BJ (cell line): Measurements from ENCODE around the gene TMEM92. TPM values are rescaled to one million over a fixed set of nuclear protein-coding genes. Genes with fewer than 3 reads are reported as not detected.

Experiments
- CTCF ChIA-PET: fragments of 350-600 bp; formaldehyde crosslinking; extraction: SDS; loops from one replicate; lab custom pipeline; 2021; ENCODE audit warnings: antibody characterized with exemption, inconsistent platforms; lab: Yijun Ruan, JAX
- POLR2A ChIA-PET: fragments of 300-600 bp; sonication (Branson Sonifier 250); formaldehyde crosslinking; extraction: SDS; loops from one replicate; lab custom pipeline; 2021; ENCODE audit warnings: antibody characterized with exemption; lab: Charles Lee
- DNase-seq: peaks from one replicate; pipeline ENCODE4 v3.0.0-alpha.2; 2011; ENCODE audit warnings: low read depth
- H3K27me3 ChIP-seq: 2 replicates; pipeline ENCODE4 v1.6.0; 2011; ENCODE audit warnings: low read length; ENCODE audit not compliant: control insufficient read depth, insufficient read depth
- H3K36me3 ChIP-seq: 2 replicates; pipeline ENCODE4 v1.5.1; 2011; ENCODE audit warnings: low read length; ENCODE audit not compliant: control insufficient read depth, insufficient read depth
- H3K4me3 ChIP-seq: 2 replicates; pipeline ENCODE4 v1.5.1; 2011; ENCODE audit warnings: low read depth, mild to moderate bottlenecking, control low read depth, low read length
- polyA plus RNA-seq: library from polyadenylated mRNA; depleted of rRNA; stranded (reverse); fragments of >200 nt; gene quantifications from 2 replicates; pipeline ENCODE4 v1.2.3, GENCODE V29; 2011
- TF ChIP-seq, protein P1 (sequence below): IDR thresholded peaks from 2 replicates; pipeline ENCODE4 v1.5.1; 2011; ENCODE audit warnings: low read depth, mild to moderate bottlenecking, control low read depth, inconsistent platforms, low read length, moderate library complexity; ENCODE audit not compliant: insufficient read depth

TMEM92 gene
- polyA plus RNA-seq, 1 experiment = 0.67 TPM

DNA sequence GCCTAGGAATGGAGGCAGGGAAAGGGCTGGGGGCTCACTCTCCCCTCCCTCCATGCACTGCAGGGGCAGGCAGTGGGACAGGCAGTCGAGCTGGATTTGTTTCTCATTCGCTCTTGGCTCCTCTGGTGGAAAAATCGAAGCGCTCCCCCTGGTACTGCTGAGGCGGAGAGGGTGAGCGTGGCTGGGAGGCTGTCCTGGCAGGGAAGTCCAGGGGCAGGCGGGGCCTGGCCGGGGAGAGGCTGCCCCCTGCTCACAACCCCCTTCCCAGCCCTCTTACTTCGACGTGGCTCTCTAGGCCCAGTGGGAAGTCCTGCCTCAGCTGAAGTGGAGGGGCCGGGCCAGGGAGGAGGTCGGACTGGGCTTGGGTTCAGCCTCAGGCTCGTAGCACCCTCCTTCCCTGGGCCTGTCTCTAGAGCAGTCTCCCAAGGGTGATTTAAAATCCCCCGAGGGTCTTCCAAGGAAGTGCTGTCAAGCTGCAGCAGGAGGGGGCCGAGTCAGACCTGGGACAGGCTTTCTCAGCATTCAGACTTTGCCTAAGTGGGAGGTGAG is 16.5 kb upstream of the TMEM92 start:
- H3K4me3 ChIP-seq = no peak overlapping the region
- H3K36me3 ChIP-seq = no peaks in the 10 kb centered on the region
- DNase-seq = no peak
- ChIA-PET POLR2A (no interaction called here), CTCF (interaction anchor here (1.6 kb wide), 1 partner anchor 47 kb away, joined by 3 read pairs; no protein-coding TSS in a partner anchor)
- no peaks in the 10 kb centered on the region for H3K27me3 ChIP-seq
- TF ChIP-seq, protein P1, sequence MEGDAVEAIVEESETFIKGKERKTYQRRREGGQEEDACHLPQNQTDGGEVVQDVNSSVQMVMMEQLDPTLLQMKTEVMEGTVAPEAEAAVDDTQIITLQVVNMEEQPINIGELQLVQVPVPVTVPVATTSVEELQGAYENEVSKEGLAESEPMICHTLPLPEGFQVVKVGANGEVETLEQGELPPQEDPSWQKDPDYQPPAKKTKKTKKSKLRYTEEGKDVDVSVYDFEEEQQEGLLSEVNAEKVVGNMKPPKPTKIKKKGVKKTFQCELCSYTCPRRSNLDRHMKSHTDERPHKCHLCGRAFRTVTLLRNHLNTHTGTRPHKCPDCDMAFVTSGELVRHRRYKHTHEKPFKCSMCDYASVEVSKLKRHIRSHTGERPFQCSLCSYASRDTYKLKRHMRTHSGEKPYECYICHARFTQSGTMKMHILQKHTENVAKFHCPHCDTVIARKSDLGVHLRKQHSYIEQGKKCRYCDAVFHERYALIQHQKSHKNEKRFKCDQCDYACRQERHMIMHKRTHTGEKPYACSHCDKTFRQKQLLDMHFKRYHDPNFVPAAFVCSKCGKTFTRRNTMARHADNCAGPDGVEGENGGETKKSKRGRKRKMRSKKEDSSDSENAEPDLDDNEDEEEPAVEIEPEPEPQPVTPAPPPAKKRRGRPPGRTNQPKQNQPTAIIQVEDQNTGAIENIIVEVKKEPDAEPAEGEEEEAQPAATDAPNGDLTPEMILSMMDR = no peak

DNA sequence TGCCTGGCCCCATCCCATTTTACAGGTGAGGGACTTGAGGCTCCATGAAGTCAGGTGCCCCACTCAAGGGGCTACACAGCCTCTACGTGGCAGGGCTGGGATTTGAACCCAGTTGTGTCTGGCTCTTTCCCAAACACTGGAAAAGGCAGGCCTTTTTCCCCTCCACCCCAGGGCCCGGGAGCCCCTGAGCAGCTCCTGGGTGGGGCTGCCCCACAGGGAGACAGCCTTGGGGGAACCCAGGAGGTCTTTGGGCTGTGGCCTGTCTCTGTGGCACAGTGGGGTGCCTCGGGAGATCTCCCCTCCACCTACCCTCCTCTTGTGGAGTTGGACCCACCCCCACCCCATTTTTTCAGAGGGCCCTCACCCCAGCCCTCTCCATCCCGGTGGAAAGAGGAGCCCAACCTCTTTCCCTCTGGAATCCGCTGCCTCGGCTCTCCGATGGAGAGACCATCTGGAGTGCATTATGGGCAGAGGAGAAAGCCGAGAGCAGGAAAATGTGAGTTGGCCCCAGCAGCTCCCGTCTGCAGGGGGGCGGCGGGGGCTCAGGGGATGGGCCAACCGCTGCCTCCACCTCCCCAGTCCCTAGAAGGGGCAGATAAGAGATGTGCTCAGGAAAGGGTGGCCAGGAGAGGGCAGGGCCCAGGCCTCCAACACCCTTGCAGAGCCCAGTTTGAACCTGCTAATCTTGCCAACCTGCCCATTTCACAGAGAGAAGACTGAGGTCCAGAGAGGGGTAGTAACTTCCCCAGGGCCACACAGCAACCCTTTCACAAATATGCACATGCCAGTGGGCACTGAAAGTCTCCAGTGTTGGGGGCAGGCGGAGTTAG is 15.4 kb upstream of the TMEM92 start:
- Histone ChIP-seq H3K36me3 (no peaks in the 10 kb centered on the region), H3K4me3 (no peak overlapping the region), H3K27me3 (no peaks in the 10 kb centered on the region)
- DNase-seq = no peak
- ChIA-PET CTCF (interaction anchor here (1.0 to 1.8 kb wide), 4 partner anchors 9 to 57 kb away, joined by 3 to 7 read pairs (median 3); partner anchors contain the start of gene COL1A1), POLR2A (interaction anchor here (0.5 kb wide), 1 partner anchor 53 kb away, joined by 3 read pairs; no protein-coding TSS in a partner anchor)
- TF ChIP-seq, protein P1 = no peak

DNA sequence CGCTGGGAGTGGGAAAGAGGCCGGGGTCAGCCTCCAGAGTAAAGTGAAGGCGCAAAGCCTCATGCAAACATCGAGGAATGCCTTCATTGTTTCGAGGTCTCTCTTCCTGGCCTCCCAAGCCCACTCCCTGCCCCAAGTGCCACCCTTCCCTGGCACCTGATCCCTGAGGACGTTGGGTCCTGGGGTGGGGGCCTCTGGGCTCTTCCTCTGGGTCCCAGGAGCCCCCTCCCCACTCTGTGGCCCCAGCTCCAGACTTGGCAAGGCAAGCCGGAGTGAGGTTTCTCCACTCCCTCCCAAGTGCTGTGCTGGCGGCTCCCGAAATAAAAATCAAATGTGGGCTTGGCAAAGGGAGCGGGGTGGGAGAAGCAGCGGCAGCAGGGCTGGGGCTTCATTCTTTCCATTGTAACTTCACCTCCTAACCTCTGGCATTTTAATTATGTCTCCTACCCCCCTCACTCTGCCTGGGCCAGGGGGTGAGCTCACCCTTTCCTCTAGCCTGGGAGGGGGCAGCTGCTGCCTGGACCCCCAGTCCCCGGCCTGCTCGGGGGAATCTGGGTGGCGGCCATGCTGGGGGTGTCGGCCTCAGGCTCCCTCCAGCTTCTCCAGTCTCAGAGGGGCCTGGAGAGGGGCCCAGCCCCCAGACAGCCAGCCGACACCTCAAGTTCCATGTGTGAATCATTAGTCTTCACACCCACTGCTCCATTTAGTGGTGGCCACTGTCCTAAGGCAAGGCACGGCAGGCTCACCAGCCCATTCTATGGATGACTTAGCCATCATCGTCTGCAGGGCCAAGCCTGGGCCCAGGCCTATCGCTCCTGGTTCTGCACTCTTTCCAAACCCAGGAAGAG is 14.6 kb upstream of the TMEM92 start:
- DNase-seq = no peak
- POLR2A ChIA-PET = interaction anchor here (0.5 to 1.0 kb wide), 2 partner anchors 54 to 58 kb away, joined by 3 read pairs; no protein-coding TSS in a partner anchor
- CTCF ChIA-PET = interaction anchor here (1.0 to 1.8 kb wide), 3 partner anchors 10 to 58 kb away, joined by 3 to 7 read pairs (median 3); partner anchors contain the start of gene COL1A1
- TF ChIP-seq, protein P1 = no peak
- no peaks in the 10 kb centered on the region for H3K36me3 ChIP-seq
- no peak overlapping the region for H3K4me3 ChIP-seq
- no peaks in the 10 kb centered on the region for H3K27me3 ChIP-seq

DNA sequence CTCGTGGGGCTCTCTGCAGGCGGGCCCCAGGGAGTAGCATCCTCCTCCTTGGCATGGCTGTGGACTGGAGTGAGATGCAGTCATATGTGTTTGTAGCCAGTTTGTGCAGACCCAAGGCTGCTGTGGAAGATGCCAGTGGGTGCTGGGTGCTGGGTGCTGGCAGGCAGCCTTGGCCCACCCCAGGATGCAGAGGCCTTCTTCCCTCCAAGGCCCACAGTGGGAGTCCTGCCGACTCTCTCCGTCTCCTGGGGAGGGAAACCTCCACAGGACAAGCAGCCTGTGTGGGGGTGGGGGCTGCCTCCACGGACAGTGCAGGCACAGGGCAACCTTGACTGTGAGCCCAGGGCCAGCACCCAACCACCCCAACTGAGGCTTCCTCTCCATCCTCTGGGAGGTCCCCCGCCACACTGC is 13.8 kb upstream of the TMEM92 start:
- no peak for DNase-seq
- CTCF ChIA-PET = interaction anchor here (1.8 kb wide), 1 partner anchor 9 kb away, joined by 7 read pairs; no protein-coding TSS in a partner anchor
- no peaks in the 10 kb centered on the region for H3K36me3 ChIP-seq
- H3K27me3 ChIP-seq = no peaks in the 10 kb centered on the region
- no peak overlapping the region for H3K4me3 ChIP-seq
- TF ChIP-seq, protein P1 = no peak
- POLR2A ChIA-PET = interaction anchor here (1.0 kb wide), 1 partner anchor 59 kb away, joined by 3 read pairs; no protein-coding TSS in a partner anchor
